PC-9 (cell line): Measurements from ENCODE around the gene GPR146. TPM values are rescaled to one million over a fixed set of nuclear protein-coding genes. Genes with fewer than 3 reads are reported as not detected.

Experiments
- BruUV-seq: library from RNA; stranded (reverse); fragments of 400-500 nt; replicated peaks from 2 replicates; lab custom pipeline; 2021; lab: Mats Ljungman, UMichigan
- CTCF ChIA-PET: fragments of 300-600 bp; sonication (Branson Sonifier 250); formaldehyde crosslinking; loops from one replicate; lab custom pipeline; 2022; ENCODE audit warnings: antibody characterized with exemption; lab: Charles Lee
- POLR2A ChIA-PET: fragments of 300-600 bp; sonication (Branson Sonifier 250); formaldehyde crosslinking; loops from one replicate; lab custom pipeline; 2022; ENCODE audit warnings: antibody characterized with exemption; ENCODE audit not compliant: unreplicated experiment; lab: Charles Lee
- DNase-seq, 2 experiments: peaks; one replicate each; pipeline versions ENCODE4 v3.0.0 to v3.0.0-alpha.2; 2015 to 2022; ENCODE audit warnings: mixed read lengths in 1 of 2
- H2AFZ ChIP-seq: fragments of 200-600 bp; sonication (generic); 2 replicates; pipeline ENCODE4 v1.8.1; 2017; ENCODE audit warnings: antibody characterized with exemption
- H3F3A ChIP-seq: fragments of 200-600 bp; sonication (generic); 2 replicates; pipeline ENCODE4 v1.8.1; 2017; ENCODE audit warnings: antibody characterized with exemption, mild to moderate bottlenecking, low read depth; ENCODE audit not compliant: insufficient read depth
- H3K27ac ChIP-seq: fragments of 200-600 bp; sonication (generic); 2 replicates; pipeline ENCODE4 v1.6.1; 2016; ENCODE audit warnings: mixed run types
- H3K27me3 ChIP-seq: fragments of 200-600 bp; sonication (generic); 2 replicates; pipeline ENCODE4 v1.6.1; 2016; ENCODE audit warnings: low read depth, mixed run types; ENCODE audit not compliant: insufficient read depth
- H3K36me3 ChIP-seq: fragments of 200-600 bp; sonication (generic); 2 replicates; pipeline ENCODE4 v1.6.1; 2016; ENCODE audit warnings: low read depth, mixed run types
- H3K4me1 ChIP-seq: fragments of 200-600 bp; sonication (generic); replicated peaks from 2 replicates; pipeline ENCODE4 v1.6.1; 2016; ENCODE audit warnings: mixed run types; ENCODE audit not compliant: insufficient read depth
- H3K4me2 ChIP-seq: fragments of 200-600 bp; sonication (generic); 2 replicates; pipeline ENCODE4 v1.6.1; 2017; ENCODE audit warnings: mixed run types
- H3K4me3 ChIP-seq: fragments of 200-600 bp; sonication (generic); 2 replicates; pipeline ENCODE4 v1.6.1; 2016; ENCODE audit warnings: mixed run types
- H3K79me2 ChIP-seq: fragments of 200-600 bp; sonication (generic); 2 replicates; pipeline ENCODE4 v1.6.1; 2017; ENCODE audit warnings: low read depth, mixed run types
- H3K9me2 ChIP-seq: fragments of 200-600 bp; sonication (generic); 2 replicates; pipeline ENCODE4 v1.8.1; 2017; ENCODE audit warnings: mild to moderate bottlenecking; ENCODE audit not compliant: insufficient read depth
- H3K9me3 ChIP-seq: fragments of 200-600 bp; sonication (generic); 2 replicates; pipeline ENCODE4 v1.8.1; 2016; ENCODE audit warnings: low read depth; ENCODE audit not compliant: insufficient read depth
- H4K20me1 ChIP-seq: fragments of 200-600 bp; sonication (generic); 2 replicates; pipeline ENCODE4 v1.8.1; 2017; ENCODE audit not compliant: insufficient read depth
- EZH2 ChIP-seq: fragments of 200-600 bp; sonication (generic); IDR thresholded peaks from 2 replicates; pipeline ENCODE4 v1.8.0; 2017; ENCODE audit warnings: antibody characterized with exemption, low read depth
- intact Hi-C: fragments of 100-400 bp; cut with micrococcal nuclease; formaldehyde crosslinking; loops from one replicate; pipeline ENCODE4 v1.10.0; 2022; ENCODE audit not compliant: unreplicated experiment
- total RNA-seq: library from RNA; stranded (reverse); gene quantifications from 2 replicates; pipeline ENCODE4 v1.2.3, GENCODE V29; 2021
- TF ChIP-seq, protein P1 (sequence below): fragments of 200-600 bp; sonication (generic); conservative IDR thresholded peaks from 2 replicates; pipeline ENCODE4 v1.6.1; 2017; ENCODE audit warnings: mixed run types, antibody characterized with exemption, mild to moderate bottlenecking, moderate library complexity

The GPR146 gene
- total RNA-seq, 1 experiment from 2014 or later = 3.4 TPM

DNA sequence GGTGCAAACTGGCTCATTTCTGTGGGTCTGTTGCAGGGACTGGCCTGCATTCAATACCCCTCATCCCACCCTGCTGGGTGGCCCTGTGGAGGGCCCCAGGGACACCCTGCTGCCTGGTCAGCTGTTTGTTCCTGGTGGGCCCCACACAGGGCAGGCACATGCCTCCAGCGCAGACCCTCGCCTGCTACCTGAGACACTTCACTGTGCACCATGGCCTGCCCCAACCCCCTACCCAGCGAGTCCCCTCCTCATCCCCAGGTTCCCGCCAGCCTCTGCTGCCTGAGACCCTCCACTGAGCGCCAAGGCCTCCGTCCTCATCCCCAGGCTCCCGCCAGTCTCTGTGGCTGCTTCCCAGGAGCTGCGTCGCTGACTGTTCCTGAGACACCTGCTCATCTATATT lies 16.8 kb downstream of the GPR146 start:
- intact Hi-C loops = no loop called here
- CTCF ChIA-PET = no interaction called here
- Histone ChIP-seq H2AFZ (no peak overlapping the region), H3K4me1 (no peaks in the 10 kb centered on the region), H3K27me3 (no peaks in the 10 kb centered on the region), H3F3A (peaks cover 5% of the 10 kb centered on the region; the same call in 1 of the 2 replicates), H4K20me1 (peaks cover 18% of the 10 kb centered on the region), H3K79me2 (no peaks in the 10 kb centered on the region), H3K9me3 (no peaks in the 10 kb centered on the region), H3K9me2 (no peaks in the 10 kb centered on the region), H3K36me3 (no peaks in the 10 kb centered on the region), H3K27ac (no peak overlapping the region), H3K4me2 (no peak overlapping the region), H3K4me3 (no peak overlapping the region)
- no TSS peak for BruUV-seq
- DNase-seq = no peak
- POLR2A ChIA-PET = no interaction called here
- TF ChIP-seq EZH2 = no peak
- TF ChIP-seq, protein P1, sequence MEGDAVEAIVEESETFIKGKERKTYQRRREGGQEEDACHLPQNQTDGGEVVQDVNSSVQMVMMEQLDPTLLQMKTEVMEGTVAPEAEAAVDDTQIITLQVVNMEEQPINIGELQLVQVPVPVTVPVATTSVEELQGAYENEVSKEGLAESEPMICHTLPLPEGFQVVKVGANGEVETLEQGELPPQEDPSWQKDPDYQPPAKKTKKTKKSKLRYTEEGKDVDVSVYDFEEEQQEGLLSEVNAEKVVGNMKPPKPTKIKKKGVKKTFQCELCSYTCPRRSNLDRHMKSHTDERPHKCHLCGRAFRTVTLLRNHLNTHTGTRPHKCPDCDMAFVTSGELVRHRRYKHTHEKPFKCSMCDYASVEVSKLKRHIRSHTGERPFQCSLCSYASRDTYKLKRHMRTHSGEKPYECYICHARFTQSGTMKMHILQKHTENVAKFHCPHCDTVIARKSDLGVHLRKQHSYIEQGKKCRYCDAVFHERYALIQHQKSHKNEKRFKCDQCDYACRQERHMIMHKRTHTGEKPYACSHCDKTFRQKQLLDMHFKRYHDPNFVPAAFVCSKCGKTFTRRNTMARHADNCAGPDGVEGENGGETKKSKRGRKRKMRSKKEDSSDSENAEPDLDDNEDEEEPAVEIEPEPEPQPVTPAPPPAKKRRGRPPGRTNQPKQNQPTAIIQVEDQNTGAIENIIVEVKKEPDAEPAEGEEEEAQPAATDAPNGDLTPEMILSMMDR = no peak

DNA sequence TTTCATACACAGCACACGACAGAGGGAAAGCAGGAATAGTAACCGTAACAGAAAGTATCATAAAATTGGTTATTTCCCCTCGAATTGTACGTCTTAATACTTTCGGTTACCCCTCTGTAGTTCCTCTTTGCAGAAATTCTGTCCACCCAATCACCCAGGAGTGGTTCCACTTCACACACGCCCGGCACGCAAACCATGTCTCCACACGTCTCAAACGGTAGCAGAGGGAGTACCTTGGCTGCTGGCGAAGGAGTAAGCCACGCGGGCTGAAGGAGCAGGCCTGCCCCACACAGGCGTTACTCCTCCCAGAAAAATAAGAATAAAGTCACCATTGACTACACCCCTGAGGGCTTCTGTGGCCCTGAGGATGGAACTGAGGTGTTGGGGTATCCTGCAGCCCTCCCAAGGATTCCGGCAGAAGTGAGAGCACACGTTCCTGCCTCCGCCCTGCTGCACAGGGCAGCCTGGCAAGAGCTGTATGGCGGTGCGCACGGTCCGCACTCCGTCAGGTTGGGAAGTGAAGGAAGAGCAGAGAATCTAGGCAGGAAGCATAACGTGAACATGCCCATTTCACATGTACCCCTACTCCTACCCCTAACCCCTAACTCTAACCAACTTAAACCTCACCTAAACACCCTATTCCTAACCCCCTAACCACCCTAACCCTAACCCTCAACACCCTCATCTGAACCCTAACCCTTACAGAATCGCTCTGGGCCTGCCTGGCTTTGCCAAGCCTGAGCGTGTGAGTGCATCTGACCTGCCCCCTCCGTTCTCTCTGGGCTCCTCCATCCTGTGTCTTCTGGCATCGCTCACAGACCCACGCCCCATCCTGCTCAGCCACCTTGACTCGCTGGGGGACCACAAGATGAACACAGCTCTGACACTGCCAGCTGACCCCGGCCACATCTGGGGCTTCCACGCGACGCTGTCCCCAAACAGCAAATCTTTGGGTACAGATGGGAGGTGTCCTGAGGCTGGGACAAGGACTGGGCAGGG lies 18.2 kb downstream of the GPR146 start:
- Histone ChIP-seq H3K4me1 (no peaks in the 10 kb centered on the region), H3K79me2 (no peaks in the 10 kb centered on the region), H3K4me2 (no peak overlapping the region), H4K20me1 (peaks cover 20% of the 10 kb centered on the region), H3K27ac (no peak overlapping the region), H2AFZ (no peak overlapping the region), H3K9me3 (no peaks in the 10 kb centered on the region), H3K36me3 (no peaks in the 10 kb centered on the region), H3F3A (peaks cover 5% of the 10 kb centered on the region; the same call in 1 of the 2 replicates), H3K4me3 (no peak overlapping the region), H3K27me3 (no peaks in the 10 kb centered on the region), H3K9me2 (no peaks in the 10 kb centered on the region)
- TF ChIP-seq, protein P1 = no peak
- TF ChIP-seq EZH2 = no peak
- intact Hi-C loops = no loop called here
- no TSS peak for BruUV-seq
- ChIA-PET POLR2A (no interaction called here), CTCF (no interaction called here)
- no peak for DNase-seq

DNA sequence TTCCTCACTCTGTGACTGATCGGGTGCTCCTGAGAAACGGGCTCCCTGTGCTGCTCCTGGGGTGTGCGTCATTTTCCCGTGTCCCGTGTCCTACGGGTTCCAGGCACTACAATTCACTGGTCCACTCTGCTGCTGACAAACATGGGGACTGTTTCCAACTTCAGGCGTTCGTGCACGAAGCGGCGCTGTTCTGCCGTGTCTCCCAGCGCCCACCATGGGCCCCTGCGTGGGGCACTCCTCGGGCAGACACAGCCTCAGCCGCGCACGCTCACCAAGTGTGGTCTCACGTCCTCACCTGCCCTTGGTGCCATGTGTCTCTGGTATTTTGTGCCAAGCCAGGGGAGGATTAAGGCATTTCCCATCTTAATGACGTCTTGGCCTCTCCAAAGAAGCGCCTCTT lies 19.0 kb downstream of the GPR146 start:
- peaks cover 20% of the 10 kb centered on the region for H4K20me1 ChIP-seq
- CTCF ChIA-PET = no interaction called here

More for the DNA sequence above, 19.0 kb downstream of the GPR146 start:
- BruUV-seq = no TSS peak
- Histone ChIP-seq H2AFZ (no peak overlapping the region), H3K27me3 (no peaks in the 10 kb centered on the region), H3F3A (peaks cover 5% of the 10 kb centered on the region; the same call in 1 of the 2 replicates), H3K79me2 (no peaks in the 10 kb centered on the region), H3K36me3 (no peaks in the 10 kb centered on the region), H3K4me1 (no peaks in the 10 kb centered on the region), H3K27ac (no peak overlapping the region), H3K9me2 (no peaks in the 10 kb centered on the region), H3K4me3 (no peak overlapping the region), H3K4me2 (no peak overlapping the region), H3K9me3 (no peaks in the 10 kb centered on the region)
- intact Hi-C loops = no loop called here
- DNase-seq = no peak
- TF ChIP-seq, protein P1 = no peak
- no peak for TF ChIP-seq EZH2
- POLR2A ChIA-PET = no interaction called here
